ENCODE measurements around the gene HIVEP3. TPM values are rescaled to one million over a fixed set of nuclear protein-coding genes. Genes with fewer than 3 reads are reported as not detected.
A peak's percentile ranks its signal among the peaks of the same experiment; 100 is the strongest.

Gene HIVEP3
- total and polyA plus RNA-seq, 2 experiments from 2014 or later, result 0.57 to 5.9 TPM

GRCh38 chr1:41811051-41811795 lies 107.5 kb downstream of the HIVEP3 start:
- H3K9me2 ChIP-seq (replicated peaks; ENCODE audit: insufficient read depth), result no peaks in the 10 kb centered on the region
- H3K79me2 ChIP-seq, result no peaks in the 10 kb centered on the region
- H3K4me3 ChIP-seq, result no peak overlapping the region
- H3K27me3 ChIP-seq, result no peaks in the 10 kb centered on the region
- no peak overlapping the region for H2AFZ ChIP-seq
- no peaks in the 10 kb centered on the region for H4K20me1 ChIP-seq (ENCODE audit: insufficient read depth, poor library complexity, severe bottlenecking)
- WGBS (ENCODE audit: low lambda C conversion rate, missing lambda C conversion rate), result 63% methylated on average over 7 of the region's 7 CpGs
- no peak overlapping the region for H3K27ac ChIP-seq
- H3K9me3 ChIP-seq (ENCODE audit: low read depth), result no peaks in the 10 kb centered on the region
- TF ChIP-seq CTCF (IDR thresholded peaks at IDR 0.05; ENCODE audit: poor library complexity), result no peak
- no peak for TF ChIP-seq EZH2phosphoT487 (IDR thresholded peaks at IDR 0.05; ENCODE audit: low read depth, severe bottlenecking, unreplicated experiment)
- TF ChIP-seq EZH2 (IDR thresholded peaks at IDR 0.05; ENCODE audit: borderline replicate concordance), result no peak
- no peak overlapping the region for H3K4me2 ChIP-seq
- H3K36me3 ChIP-seq (replicated peaks; ENCODE audit: insufficient read depth, low read depth), result no peaks in the 10 kb centered on the region
- DNase-seq (ENCODE audit: low spot score), result no peak
- H3K4me1 ChIP-seq (ENCODE audit: insufficient read depth), result no peaks in the 10 kb centered on the region

- no peak overlapping the region for H2AFZ ChIP-seq
- H3K27me3 ChIP-seq, result no peaks in the 10 kb centered on the region
- no peaks in the 10 kb centered on the region for H3K9me3 ChIP-seq (ENCODE audit: low read depth)
- no peaks in the 10 kb centered on the region for H3K36me3 ChIP-seq (replicated peaks; ENCODE audit: insufficient read depth, low read depth)
- TF ChIP-seq CTCF (IDR thresholded peaks at IDR 0.05; ENCODE audit: poor library complexity) (no peak), EZH2phosphoT487 (IDR thresholded peaks at IDR 0.05; ENCODE audit: low read depth, severe bottlenecking, unreplicated experiment) (no peak), EZH2 (IDR thresholded peaks at IDR 0.05; ENCODE audit: borderline replicate concordance) (no peak)
- no peak overlapping the region for H3K4me2 ChIP-seq
- H3K27ac ChIP-seq, result no peak overlapping the region
- H3K4me3 ChIP-seq, result no peak overlapping the region
- no peaks in the 10 kb centered on the region for H3K79me2 ChIP-seq
- no peaks in the 10 kb centered on the region for H3K9me2 ChIP-seq (replicated peaks; ENCODE audit: insufficient read depth)
- H3K4me1 ChIP-seq (ENCODE audit: insufficient read depth), result no peaks in the 10 kb centered on the region
- peak; percentile 67 for DNase-seq (ENCODE audit: low spot score)
- no peaks in the 10 kb centered on the region for H4K20me1 ChIP-seq (ENCODE audit: insufficient read depth, poor library complexity, severe bottlenecking)
Observed at GRCh38 chr1:41810446-41810845, 108.3 kb downstream of the HIVEP3 start.

- H3K27me3 ChIP-seq, result no peaks in the 10 kb centered on the region
- H3K4me2 ChIP-seq, result no peak overlapping the region
- no peaks in the 10 kb centered on the region for H3K9me2 ChIP-seq (replicated peaks; ENCODE audit: insufficient read depth)
- no peak overlapping the region for H2AFZ ChIP-seq
- no peaks in the 10 kb centered on the region for H4K20me1 ChIP-seq (ENCODE audit: insufficient read depth, poor library complexity, severe bottlenecking)
- no peaks in the 10 kb centered on the region for H3K4me1 ChIP-seq (ENCODE audit: insufficient read depth)
- H3K79me2 ChIP-seq, result no peaks in the 10 kb centered on the region
- no peak overlapping the region for H3K4me3 ChIP-seq
- 79% methylated on average over 3 of the region's 3 CpGs for WGBS (ENCODE audit: low lambda C conversion rate, missing lambda C conversion rate)
- no peaks in the 10 kb centered on the region for H3K36me3 ChIP-seq (replicated peaks; ENCODE audit: insufficient read depth, low read depth)
- DNase-seq (ENCODE audit: low spot score), result no peak
- no peak overlapping the region for H3K27ac ChIP-seq
- TF ChIP-seq EZH2phosphoT487 (IDR thresholded peaks at IDR 0.05; ENCODE audit: low read depth, severe bottlenecking, unreplicated experiment) (no peak), CTCF (IDR thresholded peaks at IDR 0.05; ENCODE audit: poor library complexity) (no peak)
- H3K9me3 ChIP-seq (ENCODE audit: low read depth), result no peaks in the 10 kb centered on the region
Observed at GRCh38 chr1:41809692-41810091, 109.0 kb downstream of the HIVEP3 start.
